ENCODE results near the gene MLH3.

Gene MLH3

GRCh38 chr14:75092698-75093097 is 41.4 kb upstream of the MLH3 start:
- DNase-seq (ENCODE audit: low spot score): no peak
- no peak for TF ChIP-seq CTCF (conservative IDR thresholded peaks at IDR 0.05; ENCODE audit: low read depth)
- H3K27ac ChIP-seq: no peak overlapping the region
- POLR2A ChIA-PET (ENCODE audit: low non-redundant PET): no interaction called here
- CTCF ChIA-PET: interaction anchor here (0.5 kb wide), 1 partner anchor 137 kb away, joined by 4 read pairs; the partner anchor contains the start of gene PGF

GRCh38 chr14:75091251-75091650 is 40.0 kb upstream of the MLH3 start:
- H3K27ac ChIP-seq: no peak overlapping the region
- TF ChIP-seq CTCF (conservative IDR thresholded peaks at IDR 0.05; ENCODE audit: low read depth): no peak
- no peak for DNase-seq (ENCODE audit: low spot score)
- ChIA-PET CTCF (interaction anchor here (0.6 to 1.0 kb wide), 2 partner anchors 27 to 213 kb away, joined by 3 read pairs; partner anchors contain the start of gene ACYP1), POLR2A (ENCODE audit: low non-redundant PET) (no interaction called here)

GRCh38 chr14:75090353-75090752 is 39.1 kb upstream of the MLH3 start:
- ChIA-PET POLR2A (ENCODE audit: low non-redundant PET) (no interaction called here), CTCF (interaction anchor here (0.7 to 2.6 kb wide), 2 partner anchors 117 to 143 kb away, joined by 3 to 25 read pairs; no protein-coding TSS in a partner anchor)
- no peak for DNase-seq (ENCODE audit: low spot score)
- TF ChIP-seq CTCF (conservative IDR thresholded peaks at IDR 0.05; ENCODE audit: low read depth): no peak
- no peak overlapping the region for H3K27ac ChIP-seq

GRCh38 chr14:75088566-75089373 is 37.5 kb upstream of the MLH3 start:
- ChIA-PET CTCF (interaction anchor here (0.5 to 2.6 kb wide), 35 partner anchors 8 to 1110 kb away, joined by 3 to 25 read pairs (median 3); no protein-coding TSS in a partner anchor), POLR2A (ENCODE audit: low non-redundant PET) (no interaction called here)
- peak; percentile 79 for TF ChIP-seq CTCF (conservative IDR thresholded peaks at IDR 0.05; ENCODE audit: low read depth)
- H3K27ac ChIP-seq: no peak overlapping the region
- DNase-seq (ENCODE audit: low spot score): peak; percentile 54

- ChIA-PET CTCF (interaction anchor here (0.5 to 2.6 kb wide), 30 partner anchors 9 to 859 kb away, joined by 3 to 25 read pairs (median 3); no protein-coding TSS in a partner anchor), POLR2A (ENCODE audit: low non-redundant PET) (no interaction called here)
- TF ChIP-seq CTCF (conservative IDR thresholded peaks at IDR 0.05; ENCODE audit: low read depth): no peak
Measured at GRCh38 chr14:75088153-75088552, 36.9 kb upstream of the MLH3 start.

GRCh38 chr14:75084513-75084912 is 33.2 kb upstream of the MLH3 start:
- no peak overlapping the region for H3K27ac ChIP-seq
- TF ChIP-seq CTCF (conservative IDR thresholded peaks at IDR 0.05; ENCODE audit: low read depth): 0 out of 2 replicates have a peak, but pooled peaks have one; percentile 17
- ChIA-PET CTCF (interaction anchor here (0.5 to 1.2 kb wide), 2 partner anchors 47 to 178 kb away, joined by 3 to 4 read pairs; no protein-coding TSS in a partner anchor), POLR2A (ENCODE audit: low non-redundant PET) (no interaction called here)
- DNase-seq (ENCODE audit: low spot score): peak; percentile 33

More at GRCh38 chr14:75088153-75088552, 36.9 kb upstream of the MLH3 start:
- DNase-seq (ENCODE audit: low spot score): no peak
- H3K27ac ChIP-seq: no peak overlapping the region
